ENCODE data around the gene XPNPEP1. TPM values are rescaled to one million over a fixed set of nuclear protein-coding genes. Genes with fewer than 3 reads are reported as not detected.

Gene XPNPEP1
- total and polyA plus RNA-seq, 2 of the 4 experiments (the other 2 are of a cell fraction), result 164 to 311 TPM

DNA sequence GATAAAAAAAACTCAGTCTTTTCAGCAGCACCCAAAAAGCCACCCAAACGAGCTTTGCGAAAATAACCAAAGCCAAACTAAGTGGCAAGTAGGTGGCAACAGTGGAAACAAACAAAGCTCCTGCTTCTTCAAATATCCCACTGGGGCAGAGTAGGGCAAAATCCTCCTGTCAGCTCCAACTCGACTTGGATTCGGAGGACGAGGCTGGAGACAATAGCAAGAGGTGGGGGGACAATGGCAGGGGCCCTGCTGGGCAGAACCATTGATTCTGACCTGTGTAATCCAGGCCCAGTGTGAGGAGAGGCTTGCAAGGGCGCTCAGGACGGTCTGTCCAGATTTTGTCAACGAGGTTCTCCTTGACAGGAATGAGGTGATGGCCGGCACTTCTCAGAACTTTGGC lies 35.5 kb downstream of the XPNPEP1 start:
- H3K9me3 ChIP-seq (ENCODE audit: control insufficient read depth, insufficient read depth, low read length), result no peaks in the 10 kb centered on the region
- intact Hi-C loops (cut with micrococcal nuclease), result loop anchor here (5.0 kb wide), 1 partner anchor 80 kb away; no protein-coding TSS in a partner anchor
- DNase-seq, result no peak
- no peak for ATAC-seq (ENCODE audit: low read depth)
- no peak for TF ChIP-seq USF2 (IDR thresholded peaks at IDR 0.05; ENCODE audit: low read depth, low read length)
- no peak for TF ChIP-seq CTCF (conservative IDR thresholded peaks at IDR 0.05; ENCODE audit: low read depth, low read length)
- no peak for TF ChIP-seq BHLHE40 (IDR thresholded peaks at IDR 0.05; ENCODE audit: low read depth, low read length)
- TF ChIP-seq ELK1 (IDR thresholded peaks at IDR 0.05; ENCODE audit: borderline replicate concordance, low read depth, low read length), result no peak
- no peak for TF ChIP-seq MAFK (IDR thresholded peaks at IDR 0.05; ENCODE audit: low read depth, low read length)
- TF ChIP-seq RCOR1 (IDR thresholded peaks at IDR 0.05; ENCODE audit: insufficient replicate concordance, low read length), result no peak
- TF ChIP-seq RFX5 (IDR thresholded peaks at IDR 0.05; ENCODE audit: low read depth, low read length), result no peak
- no peak for TF ChIP-seq RAD21 (IDR thresholded peaks at IDR 0.05; ENCODE audit: low read length)
- no peak for TF ChIP-seq POLR2A (IDR thresholded peaks at IDR 0.05; ENCODE audit: low read depth, low read length)
- no peak for TF ChIP-seq CEBPB (IDR thresholded peaks at IDR 0.05; ENCODE audit: low read depth, low read length)
- no peak for TF ChIP-seq MXI1 (IDR thresholded peaks at IDR 0.05; ENCODE audit: borderline replicate concordance, low read depth, low read length)
- H2BK120ac ChIP-seq (ENCODE audit: low read depth, low read length), result no peak overlapping the region
- H3K79me1 ChIP-seq (ENCODE audit: low read depth in 1 of 2, low read length in 2 of 2), result peaks cover 18 to 59% of the 10 kb centered on the region in 2 experiments
- peaks cover 20% of the 10 kb centered on the region for H3K4me1 ChIP-seq (ENCODE audit: control insufficient read depth, insufficient read depth, low read length)
- no peak overlapping the region for H4K91ac ChIP-seq (ENCODE audit: insufficient read depth, low read depth, low read length)
- no peak overlapping the region for H3K4ac ChIP-seq (ENCODE audit: low read depth, low read length)
- H3K4me3 ChIP-seq (ENCODE audit: insufficient read depth, low read depth, low read length), result no peak overlapping the region
- no peak overlapping the region for H3K4me2 ChIP-seq (ENCODE audit: low read depth, low read length)
- H3K23ac ChIP-seq (ENCODE audit: low read depth, low read length), result no peak overlapping the region
- H3K18ac ChIP-seq (ENCODE audit: low read depth, low read length), result no peak overlapping the region
- WGBS, 2 experiments (ENCODE audit: extremely low coverage in 2 of 2, insufficient read length in 1 of 2), result 86% methylated on average over 7 of the region's 9 CpGs; no CpG with 5 or more reads in 1 of the 2 experiments
- no peak overlapping the region for H2BK20ac ChIP-seq (ENCODE audit: low read depth, low read length)
- H3K56ac ChIP-seq (ENCODE audit: extremely low read depth, insufficient read depth, low read length), result no peak overlapping the region
- no peak overlapping the region for H2AK5ac ChIP-seq (ENCODE audit: low read depth, low read length)
- H4K8ac ChIP-seq (ENCODE audit: low read depth in 2 of 2, low read length in 2 of 2), result no peak overlapping the region
- peaks cover 14% of the 10 kb centered on the region for H3K9me1 ChIP-seq (ENCODE audit: insufficient read depth, low read length)
- H4K5ac ChIP-seq (ENCODE audit: low read depth, low read length), result no peak overlapping the region
- dilution Hi-C loops (cut with HindIII; ENCODE audit: low sequenced_read_pairs, unreplicated experiment), result no loop called here
- H2BK15ac ChIP-seq (ENCODE audit: low read depth, low read length), result no peak overlapping the region
- H4K20me1 ChIP-seq (ENCODE audit: insufficient read depth, low read length), result 0 out of 2 replicates have a peak, but pooled peaks cover 11% of the 10 kb centered on the region
- no peak overlapping the region for H2AFZ ChIP-seq (replicated peaks; ENCODE audit: low read length, poor library complexity)
- H3K27me3 ChIP-seq (ENCODE audit: control insufficient read depth, insufficient read depth, low read length), result no peaks in the 10 kb centered on the region
- BruUV-seq (replicated peaks), result no TSS peak
- H2AK9ac ChIP-seq (replicated peaks; ENCODE audit: low read depth, low read length, poor library complexity), result no peak overlapping the region
- CTCF ChIA-PET, result no interaction called here
- POLR2A ChIA-PET (ENCODE audit: unreplicated experiment), result no interaction called here
- H3K36me3 ChIP-seq (ENCODE audit: control insufficient read depth, insufficient read depth, low read length), result peaks cover 40% of the 10 kb centered on the region
- no peak overlapping the region for H3K9ac ChIP-seq (ENCODE audit: low read depth, low read length)
- in situ Hi-C loops (cut with MboI; ENCODE audit: low sequenced_read_pairs), result no loop called here
- H3K14ac ChIP-seq (replicated peaks; ENCODE audit: low read depth, low read length), result no peak overlapping the region
- no peak overlapping the region for H3K27ac ChIP-seq (ENCODE audit: insufficient read depth, low read length)
- no peak overlapping the region for H2BK5ac ChIP-seq (ENCODE audit: low read depth, low read length, poor library complexity, severe bottlenecking)

Data from IMR-90 (cell line).